Transverse colon (tissue), 4 donors: ENCODE measurements around the gene PLCD4. TPM values are rescaled to one million over a fixed set of nuclear protein-coding genes. Genes with fewer than 3 reads are reported as not detected.

Experiments
- DNase-seq: peaks from one replicate; pipeline ENCODE4 v3.0.0-alpha.2; 2019
- H3K27ac ChIP-seq, 4 donors: fragments of 200-600 bp; sonication (generic); 2 replicates each; pipeline ENCODE4 v1.5.1; 2016 to 2018; ENCODE audit warnings: inconsistent platforms in 4 of 4
- H3K27me3 ChIP-seq: fragments of 200-600 bp; sonication (generic); 2 replicates; pipeline ENCODE4 v1.5.1; 2017; ENCODE audit warnings: inconsistent platforms
- H3K36me3 ChIP-seq, 4 donors: fragments of 200-600 bp; sonication (generic); 2 replicates each; pipeline ENCODE4 v1.5.1; 2017 to 2019; ENCODE audit warnings: inconsistent platforms in 4 of 4
- H3K4me1 ChIP-seq, 4 donors: fragments of 200-600 bp; sonication (generic); 2 replicates each; pipeline ENCODE4 v1.5.1; 2017 to 2020; ENCODE audit warnings: inconsistent platforms in 4 of 4
- H3K4me3 ChIP-seq, 4 donors: fragments of 200-600 bp; sonication (generic); 1 replicate in 1 of 4; 2 replicates in 3 of 4; pipeline versions ENCODE4 v1.5.1 to v1.6.1; 2017 to 2019; ENCODE audit warnings: inconsistent platforms in 4 of 4
- H3K9me3 ChIP-seq, 2 donors: fragments of 200-600 bp; sonication (generic); 2 replicates each; pipeline ENCODE4 v1.5.1; 2017 to 2019; ENCODE audit warnings: inconsistent platforms in 2 of 2
- CTCF ChIP-seq, 5 experiments: fragments of 200-600 bp in 3 of 5; fragments of 450-650 bp in 2 of 5; sonication (generic) in 3 of 5; IDR thresholded peaks; 1 replicate in 2 of 5; 2 replicates in 3 of 5; pipeline ENCODE4 v1.5.1; 2016 to 2017; ENCODE audit warnings: antibody characterized with exemption in 5 of 5, inconsistent platforms in 3 of 5, mild to moderate bottlenecking in 2 of 5, moderate library complexity in 1 of 5
- EP300 ChIP-seq: sonication (generic); formaldehyde crosslinking; IDR thresholded peaks from one replicate; pipeline ENCODE4 v1.6.1; 2017; ENCODE audit warnings: antibody characterized with exemption, low read depth
- POLR2A ChIP-seq: fragments of 450-650 bp; IDR thresholded peaks from one replicate; pipeline ENCODE4 v1.6.1; 2016; ENCODE audit warnings: antibody characterized with exemption, mild to moderate bottlenecking, moderate library complexity
- POLR2AphosphoS5 ChIP-seq, 3 donors: sonication (generic); formaldehyde crosslinking; IDR thresholded peaks; one replicate each; pipeline ENCODE4 v1.6.1; 2016; ENCODE audit warnings: antibody characterized with exemption in 3 of 3
- WGBS, 2 donors: methylation state at CpG; one replicate each; pipeline ENCODE4 v1.1.5; 2018; ENCODE audit warnings: low coverage in 1 of 2; 5-methylcytosine and 5-hydroxymethylcytosine counted together
- in situ Hi-C, 4 donors: fragments of 200-750 bp; cut with MboI; loops; one replicate each; pipeline versions ENCODE4 v1.15.0 to v1.15.1; 2017; ENCODE audit warnings: low sequenced_read_pairs in 3 of 4, low pct_ligation_motif_present in 1 of 4, low pct_unique_long_range_greater_than_20kb in 1 of 4
- intact Hi-C: fragments of 100-400 bp; cut with DNase I; formaldehyde crosslinking; loops from one replicate; pipeline ENCODE4 v1.15.1; 2023; ENCODE audit warnings: low total_unique reads
- total RNA-seq, 4 donors: library from RNA; depleted of rRNA; stranded (reverse); fragments of >200 nt; gene quantifications; one replicate each; pipeline ENCODE4 v1.1.0, GENCODE V29; 2016

The PLCD4 gene
- 1 to 10 TPM in 3 of 4 donors, under 1 TPM in 1; 0.20 to 8.2 (median 4.7) TPM for total RNA-seq

GRCh38 chr2:218607436-218608115 is at the start of gene PLCD4:
Gene PLCD4 (plus strand): TSS chr2:218607899. CDS start chr2:218615740, 7,841 bp downstream.
- 19 to 22% methylated on average over 3 to 8 of the region's 8 CpGs for WGBS, 2 donors
- intact Hi-C loops = no loop called here
- Histone ChIP-seq H3K27ac (peak within 1 kb of the TSS; percentile 45 to 66 (median 60)), H3K27me3 (no peaks in the 10 kb centered on the region), H3K36me3 (no peaks in the 10 kb centered on the region), H3K4me1 (peaks cover 0 to 10% (median 5%) of the 10 kb centered on the region in 4 donors), H3K9me3 (no peaks in the 10 kb centered on the region), H3K4me3 (peak within 1 kb of the TSS in 3 of 4 donors; percentile 3 to 22 (median 8))
- peak; percentile 11 for DNase-seq
- in situ Hi-C loops = no loop called here
- TF ChIP-seq POLR2A (no peak), EP300 (no peak), POLR2AphosphoS5 (IDR thresholded peaks at IDR 0.05) (no peak), CTCF (IDR thresholded peaks at IDR 0.05) (no peak)

DNA sequence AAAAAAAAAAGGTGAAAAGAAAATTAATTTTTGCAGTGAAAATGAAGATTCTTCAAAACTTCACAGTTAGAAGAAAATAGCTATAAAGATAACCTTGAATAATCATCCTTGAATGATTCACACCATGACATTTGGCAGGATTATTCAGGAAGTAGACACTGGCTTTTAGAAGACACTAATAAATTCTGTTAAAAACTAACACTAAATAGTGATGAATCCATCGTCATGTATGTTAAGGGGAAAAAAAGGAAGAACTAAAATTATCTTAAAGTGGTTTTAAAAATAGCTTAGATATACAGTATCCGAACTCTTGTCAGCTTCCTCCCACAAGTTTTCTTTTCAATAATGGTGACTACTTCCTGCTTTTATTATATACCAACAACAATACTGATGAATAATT is 49.8 kb upstream of the PLCD4 start:
- Histone ChIP-seq H3K4me1 (no peaks in the 10 kb centered on the region), H3K27ac (no peak overlapping the region), H3K4me3 (no peak overlapping the region), H3K36me3 (peaks cover 0 to 24% (median 10%) of the 10 kb centered on the region in 4 donors), H3K9me3 (no peaks in the 10 kb centered on the region), H3K27me3 (no peaks in the 10 kb centered on the region)
- TF ChIP-seq CTCF (IDR thresholded peaks at IDR 0.05) (no peak), POLR2A (no peak), EP300 (no peak), POLR2AphosphoS5 (IDR thresholded peaks at IDR 0.05) (no peak)
- DNase-seq = no peak
- in situ Hi-C loops (no loop called here), intact Hi-C loops (loop anchor here (10.0 kb wide), 1 partner anchor 73 kb away; no protein-coding TSS in a partner anchor)
- 56 to 69% methylated on average over 2 of the region's 2 CpGs for WGBS, 2 donors

GRCh38 chr2:218558986-218559385 is 48.7 kb upstream of the PLCD4 start:
- Histone ChIP-seq H3K4me1 (no peaks in the 10 kb centered on the region), H3K27me3 (no peaks in the 10 kb centered on the region), H3K36me3 (peaks cover 0 to 21% (median 9%) of the 10 kb centered on the region in 4 donors), H3K4me3 (no peak overlapping the region), H3K27ac (no peak overlapping the region), H3K9me3 (no peaks in the 10 kb centered on the region)
- TF ChIP-seq POLR2A = no peak
- no peak for TF ChIP-seq EP300
- no peak for TF ChIP-seq CTCF (IDR thresholded peaks at IDR 0.05)
- no peak for TF ChIP-seq POLR2AphosphoS5 (IDR thresholded peaks at IDR 0.05)
- intact Hi-C loops = loop anchor here (10.0 kb wide), 1 partner anchor 74 kb away; no protein-coding TSS in a partner anchor
- no peak for DNase-seq
- in situ Hi-C loops = no loop called here
- WGBS, 2 donors = 93 to 100% methylated on average over 1 to 3 of the region's 3 CpGs

GRCh38 chr2:218564056-218564455 is 43.6 kb upstream of the PLCD4 start:
- H3K4me3 ChIP-seq = no peak overlapping the region
- no peaks in the 10 kb centered on the region for H3K27me3 ChIP-seq
- TF ChIP-seq POLR2A (no peak), CTCF (IDR thresholded peaks at IDR 0.05) (no peak), POLR2AphosphoS5 (IDR thresholded peaks at IDR 0.05) (no peak), EP300 (no peak)
- peaks cover 0 to 11% (median 5%) of the 10 kb centered on the region in 4 donors for H3K36me3 ChIP-seq
- in situ Hi-C loops = no loop called here
- no peak overlapping the region for H3K27ac ChIP-seq
- H3K9me3 ChIP-seq = no peaks in the 10 kb centered on the region
- DNase-seq = no peak
- peaks cover 3 to 13% (median 12%) of the 10 kb centered on the region in 4 donors for H3K4me1 ChIP-seq
- WGBS, 2 donors = 83 to 92% methylated on average over 1 of the region's 1 CpG
- intact Hi-C loops = no loop called here
